ENCODE data around the gene ZFAND3.

The ZFAND3 gene

DNA sequence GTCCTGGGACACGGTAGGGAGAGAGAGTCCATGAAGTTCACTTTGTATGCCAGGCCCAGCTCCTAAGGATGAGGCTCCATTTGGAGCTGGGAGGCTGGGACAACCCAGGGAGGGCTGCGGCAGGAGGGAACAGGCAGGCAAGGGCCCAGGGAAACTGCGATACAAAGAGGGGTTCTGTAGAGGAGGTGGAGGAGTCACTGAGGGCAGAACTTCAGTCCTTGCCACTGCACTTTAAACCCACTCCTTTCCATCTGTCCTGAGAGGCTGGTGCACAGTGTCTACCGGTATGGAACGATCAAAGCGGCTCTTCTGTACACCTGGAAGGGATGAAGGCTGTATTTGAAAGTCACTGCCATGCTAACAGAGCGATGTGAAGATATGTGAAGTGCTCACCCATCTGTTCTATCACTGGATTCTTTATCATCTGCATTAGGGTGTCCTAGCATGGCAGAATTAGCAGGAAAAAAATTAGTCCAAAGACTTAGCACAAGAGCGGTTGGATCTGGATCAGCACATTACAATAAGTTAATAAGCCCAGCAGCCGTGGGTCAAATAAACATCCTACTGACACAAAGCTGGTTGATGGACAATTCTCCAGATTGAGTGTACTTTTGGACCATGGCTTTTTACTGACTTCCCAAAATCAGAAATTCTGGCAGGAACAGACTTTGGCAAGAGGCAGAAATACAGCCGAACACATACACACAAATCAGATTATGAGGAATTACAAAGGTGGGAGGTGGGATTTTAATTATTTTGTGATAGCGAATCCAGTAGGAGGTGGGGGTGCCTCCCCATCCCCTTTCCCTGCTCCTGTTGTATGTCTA lies 20.9 kb upstream of the ZFAND3 start:
- H3K27ac ChIP-seq, result no peak overlapping the region
- TF ChIP-seq, protein P1, sequence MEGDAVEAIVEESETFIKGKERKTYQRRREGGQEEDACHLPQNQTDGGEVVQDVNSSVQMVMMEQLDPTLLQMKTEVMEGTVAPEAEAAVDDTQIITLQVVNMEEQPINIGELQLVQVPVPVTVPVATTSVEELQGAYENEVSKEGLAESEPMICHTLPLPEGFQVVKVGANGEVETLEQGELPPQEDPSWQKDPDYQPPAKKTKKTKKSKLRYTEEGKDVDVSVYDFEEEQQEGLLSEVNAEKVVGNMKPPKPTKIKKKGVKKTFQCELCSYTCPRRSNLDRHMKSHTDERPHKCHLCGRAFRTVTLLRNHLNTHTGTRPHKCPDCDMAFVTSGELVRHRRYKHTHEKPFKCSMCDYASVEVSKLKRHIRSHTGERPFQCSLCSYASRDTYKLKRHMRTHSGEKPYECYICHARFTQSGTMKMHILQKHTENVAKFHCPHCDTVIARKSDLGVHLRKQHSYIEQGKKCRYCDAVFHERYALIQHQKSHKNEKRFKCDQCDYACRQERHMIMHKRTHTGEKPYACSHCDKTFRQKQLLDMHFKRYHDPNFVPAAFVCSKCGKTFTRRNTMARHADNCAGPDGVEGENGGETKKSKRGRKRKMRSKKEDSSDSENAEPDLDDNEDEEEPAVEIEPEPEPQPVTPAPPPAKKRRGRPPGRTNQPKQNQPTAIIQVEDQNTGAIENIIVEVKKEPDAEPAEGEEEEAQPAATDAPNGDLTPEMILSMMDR (IDR thresholded peaks at IDR 0.05), result no peak
- TF ChIP-seq ZFX (IDR thresholded peaks at IDR 0.05; ENCODE audit: borderline replicate concordance), result no peak

DNA sequence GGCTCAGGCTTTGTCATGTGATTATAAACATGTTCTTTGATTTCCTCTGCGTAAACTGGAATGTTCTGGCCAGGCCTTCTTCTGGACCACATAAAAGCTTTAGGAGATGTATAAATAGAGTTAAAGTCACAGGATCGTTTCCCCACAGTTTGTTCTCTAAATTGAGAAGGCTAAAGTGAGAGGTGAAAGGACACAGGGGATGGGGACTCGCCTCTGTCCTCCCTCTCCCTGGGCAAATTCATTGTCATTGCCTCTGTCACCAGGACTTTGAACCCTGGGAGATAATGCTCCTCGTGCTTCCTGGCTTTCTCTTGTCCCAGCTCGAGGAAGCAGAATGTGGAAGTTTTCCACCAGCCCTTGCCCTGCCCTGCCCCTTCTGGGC lies 20.3 kb upstream of the ZFAND3 start:
- TF ChIP-seq, protein P1 (IDR thresholded peaks at IDR 0.05), result no peak
- no peak for TF ChIP-seq ZFX (IDR thresholded peaks at IDR 0.05; ENCODE audit: borderline replicate concordance)
- no peak overlapping the region for H3K27ac ChIP-seq

DNA sequence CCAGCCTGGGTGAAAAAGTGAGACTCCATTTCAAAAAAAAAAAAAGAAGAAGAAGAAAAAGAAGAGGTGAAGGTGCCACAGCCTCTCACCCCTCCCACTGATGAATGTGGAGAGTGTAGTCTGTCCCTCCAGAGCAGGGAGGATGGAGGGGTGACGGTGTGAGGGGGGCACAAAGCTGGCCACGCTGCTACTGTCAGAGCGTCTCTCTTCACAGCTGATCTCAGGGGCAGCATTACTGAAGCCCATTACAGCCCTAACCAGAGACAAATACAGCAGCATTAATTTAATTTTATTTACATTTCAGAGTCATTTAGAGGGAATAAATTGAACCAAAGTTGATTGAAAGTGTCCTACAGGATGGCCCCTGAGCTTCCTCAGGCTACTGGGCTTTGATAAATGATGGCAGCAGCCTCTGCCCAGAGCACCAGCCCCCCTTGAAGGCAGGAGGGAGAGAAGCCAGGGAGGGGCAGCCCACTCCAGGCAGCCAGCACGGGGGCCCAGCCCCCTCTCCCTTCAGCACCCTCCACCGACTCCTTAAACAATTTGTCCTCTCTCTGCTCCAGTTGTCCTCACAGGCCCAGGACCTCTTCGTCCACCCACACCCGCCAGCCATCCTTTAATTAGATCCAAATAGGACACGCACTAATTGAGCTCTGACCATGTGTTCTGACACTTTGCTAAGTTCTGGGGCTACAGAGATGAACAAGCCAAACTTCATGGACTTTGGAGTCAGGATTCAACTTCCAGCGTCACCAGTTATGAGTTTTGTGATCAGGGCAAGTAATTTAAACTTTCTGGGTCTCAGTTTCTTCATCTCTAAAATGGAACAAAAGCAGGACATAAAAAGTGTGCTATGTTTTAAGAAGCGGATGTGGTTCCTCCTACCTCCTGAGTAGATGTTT lies 18.6 kb upstream of the ZFAND3 start:
- TF ChIP-seq, protein P1 (IDR thresholded peaks at IDR 0.05), result no peak
- TF ChIP-seq ZFX (IDR thresholded peaks at IDR 0.05; ENCODE audit: borderline replicate concordance), result no peak
- H3K27ac ChIP-seq, result no peak overlapping the region

DNA sequence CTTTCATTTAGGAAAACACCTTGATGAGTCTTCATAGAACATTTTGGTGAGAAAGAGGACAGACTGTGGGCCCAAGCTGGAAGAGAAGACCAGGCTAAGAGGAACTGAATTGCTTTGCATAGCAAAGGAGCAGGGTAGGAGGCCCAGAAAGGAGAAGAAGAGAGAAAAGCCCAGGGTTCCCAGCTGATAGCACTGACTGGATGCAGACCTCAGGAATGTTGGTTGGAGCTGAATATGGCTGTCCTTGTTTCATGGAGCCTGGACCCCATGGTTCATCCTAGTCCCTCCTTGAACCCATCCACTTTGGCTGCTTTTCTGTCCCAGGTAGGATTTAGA lies 18.0 kb upstream of the ZFAND3 start:
- no peak overlapping the region for H3K27ac ChIP-seq
- TF ChIP-seq, protein P1 (IDR thresholded peaks at IDR 0.05), result no peak
- no peak for TF ChIP-seq ZFX (IDR thresholded peaks at IDR 0.05; ENCODE audit: borderline replicate concordance)

DNA sequence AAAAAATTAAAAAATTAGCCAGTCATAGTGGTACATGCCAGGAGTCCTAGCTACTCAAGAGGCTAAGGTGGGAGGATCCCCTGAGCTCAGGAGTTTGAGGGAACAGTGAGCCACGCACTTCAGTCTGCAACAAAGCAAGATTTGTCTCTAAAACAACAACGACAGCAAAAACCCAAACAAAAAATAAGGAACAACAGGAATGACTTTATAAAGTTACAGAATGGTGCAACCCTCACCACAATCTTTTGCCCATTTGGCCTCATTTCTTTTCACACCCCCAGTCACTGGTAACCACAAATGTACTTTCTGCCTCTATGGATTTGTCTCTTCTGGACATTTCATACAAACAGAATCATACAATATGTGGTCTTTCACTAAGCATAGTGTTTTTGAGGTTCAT lies 16.7 kb upstream of the ZFAND3 start:
- TF ChIP-seq ZFX (IDR thresholded peaks at IDR 0.05; ENCODE audit: borderline replicate concordance), result no peak
- TF ChIP-seq, protein P1 (IDR thresholded peaks at IDR 0.05), result no peak

DNA sequence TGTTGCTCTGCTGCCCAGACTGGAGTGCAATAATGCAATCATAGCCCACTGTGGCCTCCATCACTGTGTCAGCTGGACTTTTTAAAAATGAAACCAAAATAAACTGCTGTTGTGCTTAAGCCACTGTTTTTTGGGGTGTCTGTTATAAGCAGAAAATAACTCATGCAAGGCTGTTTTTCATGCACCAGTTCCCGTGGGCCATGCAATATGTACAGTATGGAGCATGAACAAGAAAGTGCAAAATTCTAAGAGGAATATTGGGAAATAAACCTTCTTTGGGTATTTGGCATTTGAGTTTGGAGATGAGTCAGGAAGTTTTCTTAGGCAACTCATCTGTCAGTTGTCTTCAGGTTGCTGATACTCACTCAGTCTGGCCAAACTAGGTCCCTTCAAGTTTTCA lies 14.9 kb upstream of the ZFAND3 start:
- no peak for TF ChIP-seq ZFX (IDR thresholded peaks at IDR 0.05; ENCODE audit: borderline replicate concordance)
- TF ChIP-seq, protein P1 (IDR thresholded peaks at IDR 0.05), result no peak
- no peak overlapping the region for H3K27ac ChIP-seq

More for the DNA sequence above, 16.7 kb upstream of the ZFAND3 start:
- no peak overlapping the region for H3K27ac ChIP-seq

DNA sequence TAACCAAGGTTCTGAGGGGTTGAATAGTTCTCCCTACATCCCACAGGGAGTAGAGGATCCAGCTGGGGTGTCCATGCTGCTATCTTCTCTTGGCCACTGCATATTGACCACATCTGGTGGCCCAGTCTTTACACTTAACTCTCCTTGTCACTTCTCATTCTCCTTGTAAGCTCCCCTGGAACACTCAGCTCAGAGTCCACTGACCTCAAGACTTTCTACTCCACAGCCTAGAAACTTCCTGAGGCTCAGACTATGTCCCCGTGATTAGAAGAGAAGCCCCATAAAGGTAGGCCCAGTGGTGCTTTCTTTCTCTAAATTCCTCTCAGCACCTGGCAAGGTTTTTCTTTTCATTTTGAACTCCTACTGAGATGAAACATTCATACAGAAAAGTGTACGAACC lies 13.3 kb upstream of the ZFAND3 start:
- TF ChIP-seq, protein P1 (IDR thresholded peaks at IDR 0.05), result no peak
- no peak for TF ChIP-seq ZFX (IDR thresholded peaks at IDR 0.05; ENCODE audit: borderline replicate concordance)

More for the DNA sequence above, 13.3 kb upstream of the ZFAND3 start:
- H3K27ac ChIP-seq, result no peak overlapping the region
